ENCODE results near the gene TCEANC.

TCEANC gene

DNA sequence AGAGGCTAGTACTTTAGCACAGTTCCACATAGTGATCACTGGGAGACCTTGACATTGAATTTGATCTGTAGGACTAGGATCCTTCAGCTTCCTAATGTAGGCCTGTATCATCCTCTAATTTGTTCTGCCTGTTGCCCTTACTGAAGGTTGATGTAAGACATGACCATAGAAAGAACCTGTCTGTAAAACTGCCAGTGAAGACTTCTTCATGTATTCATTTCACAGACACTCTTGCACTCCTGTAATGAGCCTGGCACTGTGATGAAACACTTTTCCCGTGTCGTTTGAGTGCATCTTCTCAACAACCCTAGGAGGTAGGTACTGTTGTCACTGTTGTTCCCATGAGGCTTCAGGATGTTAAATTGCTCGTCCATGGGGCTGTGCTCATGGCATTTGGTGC, 50.6 kb downstream of the TCEANC start:
- FAIRE-seq = no peak
- TF ChIP-seq POLR2A (IDR thresholded peaks at IDR 0.05; ENCODE audit: low read depth, low read length) = no peak
- no peak for DNase-seq (ENCODE audit: insufficient read length, low spot score)

DNA sequence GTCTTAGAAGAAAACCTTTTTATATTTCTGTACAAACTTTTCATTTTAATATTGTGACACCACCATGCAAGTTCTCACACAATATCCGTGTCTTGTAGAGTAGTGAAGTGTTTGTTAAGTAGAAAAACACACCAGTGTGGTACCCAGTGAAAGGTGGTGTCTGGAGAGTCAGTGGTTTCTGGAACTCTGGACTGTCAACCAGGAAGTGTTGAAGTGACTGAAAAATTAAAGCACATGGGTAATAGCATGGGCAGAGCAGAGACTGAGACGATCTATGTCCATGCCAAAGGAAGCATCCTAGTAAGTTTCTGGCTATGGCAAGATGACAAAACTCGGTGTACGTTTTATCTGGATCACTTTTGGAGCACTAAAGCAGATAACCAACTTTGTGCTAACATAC, 58.2 kb downstream of the TCEANC start:
- no peak for TF ChIP-seq POLR2A (IDR thresholded peaks at IDR 0.05; ENCODE audit: low read depth, low read length)
- FAIRE-seq = no peak
- no peak for DNase-seq (ENCODE audit: insufficient read length, low spot score)

All from H54 (cell line).